HL-60/S4 (cell line): ENCODE measurements around the gene PLK3.
"Not testable (repeated sequence)": the region's sequence is repeated elsewhere in the genome, so short reads cannot be mapped to it uniquely, and the experiment has no call there.

ENCODE experiments used
- in situ Hi-C: fragments of 300-500 bp; cut with MboI; formaldehyde crosslinking; loops from 2 replicates; pipeline ENCODE4 v1.14.3; 2022; ENCODE audit warnings: low sequenced_read_pairs

The PLK3 gene

GRCh38 chr1:44799770-44800584, at the start of gene PLK3:
PLK3 (plus strand) TSS chr1:44800377; CDS start chr1:44800464, 87 bp downstream.
- in situ Hi-C loops: loop anchor here (10.0 kb wide), 1 partner anchor 215 kb away; the partner anchor contains the start of genes HECTD3 and UROD

GRCh38 chr1:44757420-44757819, 42.8 kb upstream of the PLK3 start:
- in situ Hi-C loops: no loop called here

- in situ Hi-C loops: no loop called here
Observed at GRCh38 chr1:44759077-44759476, 41.1 kb upstream of the PLK3 start.

GRCh38 chr1:44760876-44761275, 39.3 kb upstream of the PLK3 start:
- in situ Hi-C loops: no loop called here

GRCh38 chr1:44766421-44766820, 33.8 kb upstream of the PLK3 start:
- in situ Hi-C loops: not testable (repeated sequence)

- in situ Hi-C loops: no loop called here
Observed at GRCh38 chr1:44775078-44775929, 24.9 kb upstream of the PLK3 start, which contains the start of gene RPS8. RPS8 (plus strand) TSS chr1:44775540; CDS start chr1:44775597, 57 bp downstream.

- in situ Hi-C loops: no loop called here
Observed at GRCh38 chr1:44775930-44776729, 24.0 kb upstream of the PLK3 start.

GRCh38 chr1:44776730-44777068, 23.5 kb upstream of the PLK3 start:
- in situ Hi-C loops: no loop called here

- in situ Hi-C loops: no loop called here
Observed at GRCh38 chr1:44777547-44777946, 22.6 kb upstream of the PLK3 start.

GRCh38 chr1:44777969-44778635, 22.1 kb upstream of the PLK3 start:
- in situ Hi-C loops: no loop called here

GRCh38 chr1:44778705-44779576, 21.2 kb upstream of the PLK3 start:
- in situ Hi-C loops: no loop called here

GRCh38 chr1:44780583-44781121, 19.5 kb upstream of the PLK3 start:
- in situ Hi-C loops: no loop called here

- in situ Hi-C loops: no loop called here
Observed at GRCh38 chr1:44783697-44784093, 16.5 kb upstream of the PLK3 start.

GRCh38 chr1:44784094-44785028, 15.8 kb upstream of the PLK3 start:
- in situ Hi-C loops: no loop called here

- in situ Hi-C loops: no loop called here
Observed at GRCh38 chr1:44785029-44785380, 15.2 kb upstream of the PLK3 start.

- in situ Hi-C loops: no loop called here
Observed at GRCh38 chr1:44785501-44786137, 14.6 kb upstream of the PLK3 start.

GRCh38 chr1:44786138-44786840, 13.9 kb upstream of the PLK3 start:
- in situ Hi-C loops: no loop called here
